ENCODE data around the gene TM9SF2. TPM values are rescaled to one million over a fixed set of nuclear protein-coding genes. Genes with fewer than 3 reads are reported as not detected.

The TM9SF2 gene
- total RNA-seq, 4 donors from 2014 or later = 185 to 207 (median 200) TPM

- 59 to 64% methylated on average over 3 of the region's 3 CpGs for WGBS, 2 donors
- TF ChIP-seq POLR2A (IDR thresholded peaks at IDR 0.05) (no peak), CTCF (IDR thresholded peaks at IDR 0.05) (no peak)
- no peak for DNase-seq
- intact Hi-C loops (cut with DNase I) = no loop called here
- Histone ChIP-seq H3K27me3 (no peaks in the 10 kb centered on the region), H3K27ac (no peak overlapping the region), H3K4me1 (no peaks in the 10 kb centered on the region), H3K9me3 (no peaks in the 10 kb centered on the region), H3K36me3 (no peaks in the 10 kb centered on the region), H3K4me3 (replicated peaks in 1 of 3) (no peak overlapping the region)
Measured at GRCh38 chr13:99471221-99472121, 29.8 kb upstream of the TM9SF2 start.

- TF ChIP-seq CTCF (IDR thresholded peaks at IDR 0.05) = no peak
- TF ChIP-seq POLR2A (IDR thresholded peaks at IDR 0.05) = no peak
- H3K9me3 ChIP-seq = no peaks in the 10 kb centered on the region
- DNase-seq = no peak
- no peaks in the 10 kb centered on the region for H3K36me3 ChIP-seq
- 66 to 76% methylated on average over 1 of the region's 1 CpG for WGBS, 2 donors
- no peaks in the 10 kb centered on the region for H3K4me1 ChIP-seq
- intact Hi-C loops (cut with DNase I) = no loop called here
- no peak overlapping the region for H3K4me3 ChIP-seq (replicated peaks in 1 of 3)
- no peaks in the 10 kb centered on the region for H3K27me3 ChIP-seq
- H3K27ac ChIP-seq = no peak overlapping the region
Measured at GRCh38 chr13:99472122-99472440, 29.2 kb upstream of the TM9SF2 start.

- no peak overlapping the region for H3K27ac ChIP-seq
- H3K27me3 ChIP-seq = no peaks in the 10 kb centered on the region
- TF ChIP-seq POLR2A (IDR thresholded peaks at IDR 0.05) (no peak), CTCF (IDR thresholded peaks at IDR 0.05) (no peak)
- DNase-seq = no peak
- no peak overlapping the region for H3K4me3 ChIP-seq (replicated peaks in 1 of 3)
- intact Hi-C loops (cut with DNase I) = no loop called here
- no peaks in the 10 kb centered on the region for H3K9me3 ChIP-seq
- whole genome bisulfite sequencing, 2 donors = 82 to 84% methylated on average over 9 of the region's 9 CpGs
- H3K4me1 ChIP-seq = no peaks in the 10 kb centered on the region
- H3K36me3 ChIP-seq = no peaks in the 10 kb centered on the region
Measured at GRCh38 chr13:99473515-99473914, 27.8 kb upstream of the TM9SF2 start.

- intact Hi-C loops (cut with DNase I) = no loop called here
- Histone ChIP-seq H3K27me3 (no peaks in the 10 kb centered on the region), H3K9me3 (no peaks in the 10 kb centered on the region), H3K4me3 (replicated peaks in 1 of 3) (no peak overlapping the region), H3K36me3 (no peaks in the 10 kb centered on the region), H3K27ac (no peak overlapping the region), H3K4me1 (no peaks in the 10 kb centered on the region)
- TF ChIP-seq POLR2A (IDR thresholded peaks at IDR 0.05) (no peak), CTCF (IDR thresholded peaks at IDR 0.05) (no peak)
- WGBS, 2 donors = 30 to 46% methylated on average over 3 of the region's 5 CpGs
- DNase-seq = no peak
Measured at GRCh38 chr13:99476648-99477047, 24.6 kb upstream of the TM9SF2 start.

- DNase-seq = no peak
- intact Hi-C loops (cut with DNase I) = no loop called here
- Histone ChIP-seq H3K36me3 (no peaks in the 10 kb centered on the region), H3K4me1 (no peaks in the 10 kb centered on the region), H3K4me3 (replicated peaks in 1 of 3) (no peak overlapping the region), H3K9me3 (no peaks in the 10 kb centered on the region), H3K27me3 (no peaks in the 10 kb centered on the region), H3K27ac (no peak overlapping the region)
- no peak for TF ChIP-seq CTCF (IDR thresholded peaks at IDR 0.05)
- TF ChIP-seq POLR2A (IDR thresholded peaks at IDR 0.05) = no peak
- WGBS, 2 donors = 52 to 55% methylated on average over 4 of the region's 4 CpGs
Measured at GRCh38 chr13:99477493-99477892, 23.8 kb upstream of the TM9SF2 start.

All from thyroid gland (tissue), 4 donors.